VCaP (cell line): Measurements from ENCODE around the gene ERICH3.

ENCODE experiments used
- H3K27ac ChIP-seq: fragments of 450-650 bp; 2 replicates; pipeline ENCODE4 v1.5.1; 2017
- CTCF ChIP-seq: fragments of 450-650 bp; conservative IDR thresholded peaks from 2 replicates; pipeline ENCODE4 v1.5.1; 2017; ENCODE audit warnings: mild to moderate bottlenecking, moderate library complexity

The ERICH3 gene

GRCh38 chr1:74713849-74714248, 40.3 kb upstream of the ERICH3 start:
- TF ChIP-seq CTCF = no peak
- no peak overlapping the region for H3K27ac ChIP-seq

DNA sequence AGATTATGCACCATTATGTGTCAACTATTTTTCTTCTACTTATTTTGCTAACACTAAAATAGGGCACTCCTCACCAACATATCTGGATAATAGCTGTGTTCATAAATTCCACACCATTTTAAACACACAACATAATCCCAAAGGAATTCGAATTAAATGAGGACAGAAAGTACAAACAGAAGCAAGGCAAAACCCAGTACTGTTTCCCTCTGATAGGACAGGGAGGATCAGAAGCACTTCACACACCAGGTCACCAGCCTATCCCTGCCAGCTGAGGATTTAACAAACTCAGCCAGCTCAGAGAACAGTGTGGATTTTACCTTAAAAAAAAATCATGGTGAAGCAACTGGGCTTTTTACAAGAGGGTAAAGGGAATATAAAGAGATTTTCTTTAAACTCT, 39.3 kb upstream of the ERICH3 start:
- no peak for TF ChIP-seq CTCF
- H3K27ac ChIP-seq = no peak overlapping the region; the same call in 1 of the 2 replicates

DNA sequence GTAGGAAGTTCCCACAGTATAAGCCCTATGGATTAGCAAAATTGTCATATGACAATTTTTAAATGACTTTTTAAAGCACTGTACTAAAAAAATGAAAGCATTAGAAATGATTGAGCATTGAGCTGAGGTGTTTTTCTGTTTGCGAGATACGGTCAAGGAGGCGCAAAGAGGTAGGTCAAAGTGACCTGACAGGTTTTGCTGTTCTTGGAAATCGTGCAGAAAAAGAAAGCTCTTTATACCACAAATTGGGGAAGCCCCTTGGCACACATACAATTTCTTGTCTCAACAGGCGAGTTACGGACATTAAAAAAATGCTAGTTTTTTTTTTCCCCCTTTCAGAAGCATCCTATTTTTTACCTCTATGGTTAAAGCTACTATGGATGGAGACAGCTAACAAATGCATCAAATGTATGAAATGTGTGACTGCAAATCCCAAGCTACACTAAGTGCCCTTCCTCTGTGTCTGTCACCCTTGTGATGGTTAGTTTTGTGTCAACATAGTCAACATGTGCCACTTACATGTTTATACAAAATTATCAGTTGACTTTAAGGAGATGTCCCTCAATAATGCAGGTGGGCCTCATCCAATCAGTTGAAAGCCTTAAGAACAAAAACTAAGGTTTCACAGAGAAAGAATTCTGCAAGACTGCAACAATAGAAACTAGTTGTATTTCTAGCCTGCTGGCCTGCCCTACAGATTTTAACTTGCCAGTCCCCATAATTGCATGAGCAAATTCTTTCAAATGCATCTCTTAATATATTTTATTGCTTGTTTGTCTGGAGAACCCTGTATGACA, 30.0 kb upstream of the ERICH3 start:
- no peak overlapping the region for H3K27ac ChIP-seq
- no peak for TF ChIP-seq CTCF

DNA sequence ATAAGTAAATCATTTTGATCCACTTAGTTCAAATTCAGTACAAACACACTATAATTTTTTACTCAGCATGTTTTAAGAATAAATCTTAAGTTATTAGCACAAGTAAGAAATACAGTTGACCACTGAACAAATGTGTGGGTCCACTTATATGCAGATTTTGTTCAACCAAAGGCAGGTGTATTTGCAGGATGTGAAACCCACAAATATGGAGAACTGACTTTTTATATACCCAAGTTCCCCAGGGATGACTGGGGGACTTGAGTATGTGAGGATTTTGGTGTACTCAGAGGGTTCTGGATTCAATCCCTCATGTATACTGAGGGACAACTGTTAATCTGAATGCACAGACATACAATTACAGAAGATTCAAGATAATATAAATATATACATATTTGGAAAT, 25.7 kb upstream of the ERICH3 start:
- no peak for TF ChIP-seq CTCF
- H3K27ac ChIP-seq = no peak overlapping the region

GRCh38 chr1:74697832-74698231, 24.2 kb upstream of the ERICH3 start:
- peak overlapping the region; percentile 83 for H3K27ac ChIP-seq
- TF ChIP-seq CTCF = no peak

DNA sequence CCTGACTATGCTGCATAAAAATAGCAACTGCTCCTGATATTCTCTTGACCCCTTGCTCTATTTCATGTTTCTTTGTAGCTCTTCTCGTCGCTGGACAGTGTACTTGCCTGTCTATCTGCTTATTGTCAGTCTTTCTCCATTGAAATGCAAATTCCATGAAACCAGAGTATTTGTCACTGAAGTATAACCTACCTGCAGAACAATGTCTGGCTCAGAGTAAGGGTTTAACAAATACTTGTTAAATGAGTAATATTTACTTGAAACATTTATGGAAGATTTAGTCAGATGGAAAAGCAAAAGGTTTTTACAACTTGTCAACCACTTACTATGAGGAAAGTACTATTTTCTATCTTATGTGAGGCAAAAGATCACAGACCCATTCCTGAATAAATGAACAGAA, 19.9 kb upstream of the ERICH3 start:
- H3K27ac ChIP-seq = peak overlapping the region; percentile 26; the same call in 1 of the 2 replicates
- TF ChIP-seq CTCF = no peak

DNA sequence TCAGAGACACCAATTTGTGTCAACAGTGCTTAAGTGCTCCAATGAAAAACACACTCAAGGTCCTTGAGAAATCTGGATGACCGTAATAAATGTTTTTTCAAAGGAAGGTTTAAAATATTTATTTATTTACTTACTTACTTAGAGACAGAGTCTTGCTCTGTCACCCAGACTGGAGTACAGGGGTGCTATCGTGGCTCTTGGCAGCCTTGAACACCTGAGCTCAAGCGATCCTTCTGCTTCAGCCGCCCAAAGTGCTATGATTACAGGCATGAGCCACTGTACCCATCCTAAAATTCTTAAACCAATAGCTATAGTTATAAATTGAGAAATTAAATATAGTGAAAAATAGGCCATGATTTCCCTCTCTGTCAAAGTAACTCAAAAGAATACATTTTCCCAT, 17.3 kb upstream of the ERICH3 start:
- no peak overlapping the region for H3K27ac ChIP-seq
- TF ChIP-seq CTCF = no peak
